A673 (cell line): ENCODE measurements around the gene FARP1.

Experiments used
- CTCF ChIP-seq: fragments of 300-800, 200-600 bp; sonication (generic); conservative IDR thresholded peaks from 2 replicates; pipeline ENCODE4 v1.5.1; 2017; ENCODE audit warnings: low read depth, mild to moderate bottlenecking, antibody characterized with exemption, low read length, moderate library complexity, mixed read lengths
- EZH2 ChIP-seq: fragments of 200-600 bp; sonication (generic); IDR thresholded peaks from 2 replicates; pipeline ENCODE4 v1.6.1; 2017; ENCODE audit warnings: borderline replicate concordance, low read depth, mild to moderate bottlenecking, mixed read lengths, antibody characterized with exemption, low read length; ENCODE audit not compliant: poor library complexity, severe bottlenecking

GRCh38 chr13:98360545-98360944 lies 217.7 kb downstream of the FARP1 start:
- TF ChIP-seq EZH2: no peak
- no peak for TF ChIP-seq CTCF
